ENCODE measurements around the gene NTRK3.

- TF ChIP-seq CTCF (IDR thresholded peaks at IDR 0.05; ENCODE audit: insufficient read depth, low read length) = no peak
- no peak for TF ChIP-seq GABPA (IDR thresholded peaks at IDR 0.05; ENCODE audit: low read depth)
- TF ChIP-seq POLR2AphosphoS5 (IDR thresholded peaks at IDR 0.05; ENCODE audit: low read depth) = no peak
- no peak for TF ChIP-seq REST (IDR thresholded peaks at IDR 0.05; ENCODE audit: insufficient replicate concordance, low read depth)
- TF ChIP-seq SPI1 (IDR thresholded peaks at IDR 0.05; ENCODE audit: borderline replicate concordance, low read depth) = no peak
Observed at GRCh38 chr15:88272421-88272820, 15.9 kb upstream of the NTRK3 start.
